Osteocyte (in vitro differentiated cells): ENCODE measurements around the gene PMEPA1. TPM values are rescaled to one million over a fixed set of nuclear protein-coding genes. Genes with fewer than 3 reads are reported as not detected.

ENCODE experiments used
- DNase-seq: peaks from one replicate; pipeline ENCODE4 v3.0.0; 2021; ENCODE audit warnings: mixed read lengths; ENCODE audit not compliant: unreplicated experiment; ENCODE audit errors: extremely low spot score
- H3K27ac Mint-ChIP-seq: one replicate; pipeline ENCODE4 v1.8.0; 2021; ENCODE audit warnings: mild to moderate bottlenecking, mixed read lengths; ENCODE audit not compliant: unreplicated experiment
- H3K27me3 Mint-ChIP-seq: one replicate; pipeline ENCODE4 v1.8.0; 2021; ENCODE audit warnings: mixed read lengths; ENCODE audit not compliant: unreplicated experiment
- H3K36me3 Mint-ChIP-seq: one replicate; pipeline ENCODE4 v1.8.0; 2021; ENCODE audit warnings: mixed read lengths; ENCODE audit not compliant: unreplicated experiment
- H3K4me1 Mint-ChIP-seq: one replicate; pipeline ENCODE4 v1.8.0; 2021; ENCODE audit warnings: mixed read lengths; ENCODE audit not compliant: unreplicated experiment
- H3K4me3 Mint-ChIP-seq: one replicate; pipeline ENCODE4 v1.8.0; 2021; ENCODE audit warnings: mild to moderate bottlenecking, moderate library complexity, mixed read lengths; ENCODE audit not compliant: unreplicated experiment
- H3K9me3 Mint-ChIP-seq: one replicate; pipeline ENCODE4 v1.8.0; 2021; ENCODE audit warnings: mixed read lengths; ENCODE audit not compliant: unreplicated experiment
- long read RNA-seq: library from polyadenylated mRNA; unstranded; transcript quantifications from one replicate; pipeline ENCODE4 v2.0.0, GENCODE V29; 2021
- total RNA-seq: library from RNA; stranded (reverse); gene quantifications from 2 replicates; pipeline ENCODE4 v1.2.1, GENCODE V29; 2021
- TF ChIP-seq, protein P1 (sequence below): fragments of 200-600 bp; sonication (generic); IDR thresholded peaks from 2 replicates; pipeline ENCODE4 v1.5.0; 2021; ENCODE audit warnings: antibody characterized with exemption, mild to moderate bottlenecking, moderate library complexity

Gene PMEPA1, protein sequence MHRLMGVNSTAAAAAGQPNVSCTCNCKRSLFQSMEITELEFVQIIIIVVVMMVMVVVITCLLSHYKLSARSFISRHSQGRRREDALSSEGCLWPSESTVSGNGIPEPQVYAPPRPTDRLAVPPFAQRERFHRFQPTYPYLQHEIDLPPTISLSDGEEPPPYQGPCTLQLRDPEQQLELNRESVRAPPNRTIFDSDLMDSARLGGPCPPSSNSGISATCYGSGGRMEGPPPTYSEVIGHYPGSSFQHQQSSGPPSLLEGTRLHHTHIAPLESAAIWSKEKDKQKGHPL
- 24.1 and 28.2 TPM in 2 replicates for total RNA-seq
- long read RNA-seq, full-length matches to known transcripts, result 1 of 17 reads
- long read RNA-seq, partial matches to known transcripts, result 0 of 17 reads
- long read RNA-seq, other reads (novel, unspliced or antisense), result 16 of 17 reads

DNA sequence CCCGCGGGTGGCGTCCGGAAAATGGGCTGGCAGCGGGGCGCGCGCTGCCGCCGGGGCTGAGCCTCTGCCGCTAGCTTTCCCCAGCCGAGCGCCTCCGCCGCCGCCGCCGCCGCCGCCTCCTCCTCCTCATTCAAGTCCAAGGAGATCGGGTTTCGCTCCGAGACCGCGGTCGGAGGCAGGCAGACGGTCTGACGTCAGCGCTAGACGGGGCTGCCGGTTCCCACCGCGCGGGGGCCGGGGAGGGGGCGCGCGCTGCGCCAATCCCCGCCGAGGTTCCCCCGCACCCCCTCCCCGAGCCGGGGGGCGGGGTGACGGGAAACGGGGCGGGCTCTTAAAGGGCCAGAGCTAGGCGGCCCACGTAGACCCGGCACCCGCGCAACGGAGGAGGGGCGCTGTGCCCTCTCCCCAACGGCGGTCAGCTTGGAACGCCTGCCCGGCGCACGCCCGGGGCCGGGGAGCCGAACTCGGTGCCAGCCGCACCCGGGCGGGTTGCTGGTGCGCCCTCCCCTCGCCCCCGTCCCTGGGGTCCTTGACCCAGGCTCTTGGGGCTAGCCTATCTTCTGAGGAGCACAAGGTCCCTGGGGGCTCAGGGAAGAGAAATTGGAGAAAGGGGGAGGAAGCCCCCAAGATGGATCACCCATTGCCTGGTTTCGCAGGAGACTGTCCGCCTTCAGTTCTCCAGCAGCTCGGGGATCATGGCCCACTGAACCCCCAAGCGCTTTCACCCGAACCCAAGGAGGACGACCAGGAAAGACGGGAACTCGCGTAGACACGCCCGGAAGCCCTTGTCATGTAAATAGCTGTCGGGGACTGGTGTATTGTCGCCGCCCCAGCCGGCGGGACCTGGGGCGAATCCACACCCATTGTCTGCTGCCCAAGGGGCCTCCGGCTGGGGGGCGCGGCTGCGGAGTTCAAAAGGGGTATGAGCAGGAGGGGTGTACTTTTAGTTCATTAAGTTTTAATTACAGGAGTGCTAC is at the start of gene PMEPA1:
PMEPA1 (minus strand) TSS at position 193 of the 977 bp plus-strand sequence. CDS start 433 bp downstream, outside the sequence.
- peak; percentile 98 for DNase-seq
- no peaks in the 10 kb centered on the region for H3K9me3 Mint-ChIP-seq
- peak within 1 kb of the TSS; percentile 94 for H3K4me3 Mint-ChIP-seq
- no peaks in the 10 kb centered on the region for H3K36me3 Mint-ChIP-seq
- TF ChIP-seq, protein P1, sequence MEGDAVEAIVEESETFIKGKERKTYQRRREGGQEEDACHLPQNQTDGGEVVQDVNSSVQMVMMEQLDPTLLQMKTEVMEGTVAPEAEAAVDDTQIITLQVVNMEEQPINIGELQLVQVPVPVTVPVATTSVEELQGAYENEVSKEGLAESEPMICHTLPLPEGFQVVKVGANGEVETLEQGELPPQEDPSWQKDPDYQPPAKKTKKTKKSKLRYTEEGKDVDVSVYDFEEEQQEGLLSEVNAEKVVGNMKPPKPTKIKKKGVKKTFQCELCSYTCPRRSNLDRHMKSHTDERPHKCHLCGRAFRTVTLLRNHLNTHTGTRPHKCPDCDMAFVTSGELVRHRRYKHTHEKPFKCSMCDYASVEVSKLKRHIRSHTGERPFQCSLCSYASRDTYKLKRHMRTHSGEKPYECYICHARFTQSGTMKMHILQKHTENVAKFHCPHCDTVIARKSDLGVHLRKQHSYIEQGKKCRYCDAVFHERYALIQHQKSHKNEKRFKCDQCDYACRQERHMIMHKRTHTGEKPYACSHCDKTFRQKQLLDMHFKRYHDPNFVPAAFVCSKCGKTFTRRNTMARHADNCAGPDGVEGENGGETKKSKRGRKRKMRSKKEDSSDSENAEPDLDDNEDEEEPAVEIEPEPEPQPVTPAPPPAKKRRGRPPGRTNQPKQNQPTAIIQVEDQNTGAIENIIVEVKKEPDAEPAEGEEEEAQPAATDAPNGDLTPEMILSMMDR, result peak; percentile 7
- H3K27me3 Mint-ChIP-seq, result no peaks in the 10 kb centered on the region
- peak within 1 kb of the TSS; percentile 81 for H3K27ac Mint-ChIP-seq
- H3K4me1 Mint-ChIP-seq, result peaks cover 71% of the 10 kb centered on the region

DNA sequence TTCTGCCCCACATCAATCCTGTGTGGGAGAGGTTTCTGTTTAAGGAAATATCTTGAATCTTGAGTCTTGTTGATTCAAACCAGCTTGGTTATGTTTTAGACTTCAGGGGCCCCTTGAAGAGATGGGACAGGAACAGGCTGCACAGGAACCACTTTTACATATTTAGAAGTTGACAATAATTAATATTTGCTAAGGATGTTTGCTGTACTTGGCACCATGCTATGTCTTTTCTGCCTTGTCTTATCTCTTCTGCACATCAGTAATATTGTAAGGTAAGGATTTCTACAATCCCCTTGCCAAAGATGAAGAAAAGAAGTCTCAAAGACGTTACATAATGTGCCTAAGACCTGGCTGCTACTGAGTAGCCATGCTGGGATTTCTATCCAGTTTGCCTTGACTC is 48.0 kb upstream of the PMEPA1 start:
- DNase-seq, result no peak
- Mint-ChIP-seq H3K27ac (no peak overlapping the region), H3K27me3 (peaks cover 17% of the 10 kb centered on the region), H3K36me3 (no peaks in the 10 kb centered on the region), H3K4me3 (no peak overlapping the region), H3K4me1 (peaks cover 4% of the 10 kb centered on the region), H3K9me3 (no peaks in the 10 kb centered on the region)
- TF ChIP-seq, protein P1, result no peak

DNA sequence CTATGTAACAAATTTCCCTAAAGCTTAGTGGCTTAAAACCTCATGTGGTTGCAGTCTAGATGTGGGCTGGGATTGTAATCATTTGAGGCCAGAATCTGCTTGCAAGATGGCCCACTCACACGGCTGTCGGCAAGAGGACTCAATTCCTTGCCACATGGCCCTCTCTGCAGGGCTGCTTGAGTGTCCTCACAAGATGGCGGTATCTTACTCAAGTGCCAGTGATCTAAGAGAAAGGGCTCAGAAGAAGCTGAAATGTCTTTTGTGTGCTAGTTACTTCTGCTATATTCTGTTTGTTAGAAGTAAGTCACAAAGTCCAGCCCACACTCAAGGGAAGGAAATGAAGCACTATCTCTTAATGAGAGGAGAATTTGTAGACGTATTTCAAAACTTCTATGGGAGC is 47.1 kb upstream of the PMEPA1 start:
- Mint-ChIP-seq H3K4me3 (no peak overlapping the region), H3K36me3 (no peaks in the 10 kb centered on the region), H3K4me1 (peaks cover under 1% of the 10 kb centered on the region), H3K27ac (no peak overlapping the region), H3K27me3 (peaks cover 17% of the 10 kb centered on the region), H3K9me3 (no peaks in the 10 kb centered on the region)
- DNase-seq, result no peak
- TF ChIP-seq, protein P1, result no peak

DNA sequence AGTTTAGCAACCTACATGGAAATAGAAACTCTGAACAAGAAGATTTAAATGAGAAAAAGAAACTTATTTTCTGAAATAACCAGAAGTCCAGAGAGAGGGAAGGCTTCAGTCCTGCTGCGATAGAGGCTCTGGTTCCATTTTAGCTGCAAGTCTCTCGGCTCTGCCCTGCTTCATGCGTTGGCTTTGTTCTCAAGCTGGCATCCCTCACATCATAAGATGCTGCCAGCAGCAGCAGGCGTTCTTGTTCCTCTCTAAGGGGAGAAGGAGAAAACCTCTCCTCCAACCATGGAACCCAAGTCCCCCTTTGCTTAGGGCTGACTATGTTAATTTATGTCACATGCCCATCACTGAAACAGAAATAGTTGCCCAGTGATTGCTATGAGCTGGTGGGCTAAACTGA is 46.4 kb upstream of the PMEPA1 start:
- no peaks in the 10 kb centered on the region for H3K4me1 Mint-ChIP-seq

More for the DNA sequence above, 46.4 kb upstream of the PMEPA1 start:
- Mint-ChIP-seq H3K9me3 (no peaks in the 10 kb centered on the region), H3K36me3 (no peaks in the 10 kb centered on the region), H3K4me3 (no peak overlapping the region), H3K27me3 (peaks cover 17% of the 10 kb centered on the region), H3K27ac (no peak overlapping the region)
- no peak for DNase-seq
- TF ChIP-seq, protein P1, result no peak
